Stimulated activated CD4-positive, alpha-beta T cell treated with anti-CD3 and anti-CD28 coated beads, TNF-alpha, amount 100 ng/mL, for 48 hours (primary cell): ENCODE measurements around the gene ATXN7L1.
"Not testable (repeated sequence)": the region's sequence is repeated elsewhere in the genome, so short reads cannot be mapped to it uniquely, and the experiment has no call there.

Source experiments
- DNase-seq, 3 donors: peaks; one replicate each; pipeline ENCODE4 v3.0.0-alpha.2; 2020; ENCODE audit warnings: low read depth in 3 of 3

The ATXN7L1 gene

GRCh38 chr7:105744258-105744657, 132.1 kb downstream of the ATXN7L1 start:
- no peak for DNase-seq

GRCh38 chr7:105743351-105744090, 132.9 kb downstream of the ATXN7L1 start:
- DNase-seq: no peak

- DNase-seq: no peak
Measured at GRCh38 chr7:105742787-105743186, 133.6 kb downstream of the ATXN7L1 start.

GRCh38 chr7:105741982-105742381, 134.4 kb downstream of the ATXN7L1 start:
- no peak for DNase-seq

- DNase-seq: no peak
Measured at GRCh38 chr7:105738133-105738532, 138.3 kb downstream of the ATXN7L1 start.

- no peak for DNase-seq
Measured at GRCh38 chr7:105734233-105734632, 142.2 kb downstream of the ATXN7L1 start.

- no peak for DNase-seq
Measured at GRCh38 chr7:105731042-105731441, 145.4 kb downstream of the ATXN7L1 start.

GRCh38 chr7:105728028-105728427, 148.4 kb downstream of the ATXN7L1 start:
- no peak for DNase-seq

- no peak for DNase-seq
Measured at GRCh38 chr7:105724688-105725087, 151.7 kb downstream of the ATXN7L1 start.

GRCh38 chr7:105723572-105723971, 152.8 kb downstream of the ATXN7L1 start:
- DNase-seq: no peak

GRCh38 chr7:105721571-105722104, 154.8 kb downstream of the ATXN7L1 start:
- no peak for DNase-seq

- DNase-seq: no peak
Measured at GRCh38 chr7:105719919-105720318, 156.5 kb downstream of the ATXN7L1 start.

- DNase-seq: no peak
Measured at GRCh38 chr7:105719395-105719794, 157.0 kb downstream of the ATXN7L1 start.

- DNase-seq: no peak
Measured at GRCh38 chr7:105718511-105718925, 157.9 kb downstream of the ATXN7L1 start.

- DNase-seq: peak in 1 of 3 donors; percentile 26
Measured at GRCh38 chr7:105715528-105715927, 160.9 kb downstream of the ATXN7L1 start.

- no peak for DNase-seq
Measured at GRCh38 chr7:105713488-105714465, 162.6 kb downstream of the ATXN7L1 start.

GRCh38 chr7:105712877-105713276, 163.5 kb downstream of the ATXN7L1 start:
- no peak for DNase-seq

- no peak for DNase-seq
Measured at GRCh38 chr7:105711726-105712402, 164.5 kb downstream of the ATXN7L1 start.

- DNase-seq: not testable (repeated sequence)
Measured at GRCh38 chr7:105710720-105711119, 165.7 kb downstream of the ATXN7L1 start.

- DNase-seq: no peak
Measured at GRCh38 chr7:105708763-105709080, 167.7 kb downstream of the ATXN7L1 start.

- no peak for DNase-seq
Measured at GRCh38 chr7:105707967-105708762, 168.2 kb downstream of the ATXN7L1 start.
